HG02885 (cell line): ENCODE data around the gene CADM2.
"Not testable (repeated sequence)": the region's sequence is repeated elsewhere in the genome, so short reads cannot be mapped to it uniquely, and the experiment has no call there.

Source experiments
- ATAC-seq: cut with Tn5 transposase; IDR thresholded peaks from one replicate; pipeline ENCODE4 v1.9.1; 2021; ENCODE audit warnings: mild to moderate bottlenecking; ENCODE audit not compliant: unreplicated experiment, poor library complexity

Gene CADM2

GRCh38 chr3:84958495-84959469 is at the start of gene CADM2:
CADM2 (plus strand) TSS chr3:84958989.
- ATAC-seq = peak; percentile 91

DNA sequence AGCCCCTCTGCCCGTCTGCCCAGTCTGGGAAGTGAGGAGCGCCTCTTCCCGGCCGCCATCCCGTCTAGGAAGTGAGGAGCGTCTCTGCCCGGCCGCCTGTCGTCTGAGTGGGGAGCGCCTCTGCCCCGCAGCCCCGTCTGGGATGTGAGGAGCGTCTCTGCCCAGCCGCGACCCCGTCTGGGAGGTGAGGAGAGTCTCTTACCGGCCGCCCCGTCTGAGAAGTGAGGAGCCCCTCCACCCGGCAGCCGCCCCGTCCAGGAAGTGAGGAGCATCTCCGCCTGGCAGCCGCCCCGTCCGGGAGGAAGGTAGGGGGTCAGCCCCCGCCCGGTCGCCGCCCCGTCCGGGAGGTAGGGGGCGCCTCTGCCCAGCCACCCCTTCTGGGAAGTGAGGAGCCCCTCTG is 40.2 kb upstream of the CADM2 start:
- not testable (repeated sequence) for ATAC-seq

DNA sequence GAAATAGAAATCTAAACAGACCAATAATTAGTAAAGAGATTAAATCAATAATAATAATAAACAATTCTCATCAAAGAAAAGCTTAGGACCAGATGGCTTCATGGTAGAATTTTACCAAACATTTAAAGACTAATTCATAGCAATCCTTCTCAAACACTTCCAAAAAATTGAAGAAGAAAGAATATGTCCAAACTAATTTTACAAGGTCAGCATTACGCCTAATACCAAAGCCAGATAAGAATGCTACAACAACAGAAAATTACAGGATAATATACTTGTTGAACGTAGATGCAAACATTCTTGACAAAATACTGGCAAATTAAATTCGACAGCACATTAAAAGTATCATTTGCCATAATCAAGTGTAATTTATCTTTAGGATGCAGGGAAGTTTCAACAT is 36.1 kb upstream of the CADM2 start:
- ATAC-seq = no peak

DNA sequence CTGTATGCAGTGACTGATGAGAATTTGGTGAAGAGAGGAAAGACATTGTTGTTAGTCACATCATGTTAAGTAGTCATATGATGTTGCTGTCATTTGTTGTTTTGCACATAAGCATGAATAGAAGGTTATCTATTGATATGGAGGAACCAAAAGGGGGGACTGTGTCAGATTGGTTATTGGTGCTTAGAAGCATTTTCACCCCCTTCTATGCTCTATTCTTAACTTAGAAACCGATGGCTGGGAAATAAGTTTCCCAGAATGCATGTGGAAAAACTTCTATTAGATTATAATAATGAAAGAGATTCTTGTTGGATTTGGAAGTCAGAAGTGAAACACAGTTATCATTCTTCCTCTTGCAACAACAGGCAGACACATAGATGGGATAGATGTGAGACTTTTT is 33.2 kb upstream of the CADM2 start:
- no peak for ATAC-seq

GRCh38 chr3:84943379-84943778 is 15.4 kb upstream of the CADM2 start:
- ATAC-seq = no peak

GRCh38 chr3:84946240-84946639 is 12.5 kb upstream of the CADM2 start:
- no peak for ATAC-seq

- ATAC-seq = no peak
Observed at GRCh38 chr3:84959470-84960271, 882 bp downstream of the CADM2 start.

DNA sequence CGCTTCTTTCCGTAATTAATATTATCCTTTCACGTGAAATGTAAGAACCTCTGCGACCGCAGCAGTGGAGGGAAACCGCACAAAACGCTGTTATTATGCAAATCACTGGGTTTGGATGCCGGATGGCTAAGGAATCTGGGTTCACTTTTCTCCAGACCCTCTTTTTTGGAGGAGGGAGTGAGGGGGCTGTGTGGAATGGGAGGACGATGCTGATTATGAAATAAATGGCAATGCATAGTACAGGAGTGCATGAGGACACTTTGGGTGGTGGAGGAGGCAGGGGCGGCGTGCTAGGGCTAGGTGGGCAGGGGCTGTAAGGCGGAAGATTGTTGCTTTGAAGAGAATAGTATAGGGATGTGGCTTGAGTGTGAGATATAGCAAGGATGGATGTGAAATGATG is 1.8 kb downstream of the CADM2 start:
- ATAC-seq = no peak

GRCh38 chr3:84961011-84961410 is 2.2 kb downstream of the CADM2 start:
- ATAC-seq = no peak

- no peak for ATAC-seq
Observed at GRCh38 chr3:84961521-84962255, 2.9 kb downstream of the CADM2 start.

DNA sequence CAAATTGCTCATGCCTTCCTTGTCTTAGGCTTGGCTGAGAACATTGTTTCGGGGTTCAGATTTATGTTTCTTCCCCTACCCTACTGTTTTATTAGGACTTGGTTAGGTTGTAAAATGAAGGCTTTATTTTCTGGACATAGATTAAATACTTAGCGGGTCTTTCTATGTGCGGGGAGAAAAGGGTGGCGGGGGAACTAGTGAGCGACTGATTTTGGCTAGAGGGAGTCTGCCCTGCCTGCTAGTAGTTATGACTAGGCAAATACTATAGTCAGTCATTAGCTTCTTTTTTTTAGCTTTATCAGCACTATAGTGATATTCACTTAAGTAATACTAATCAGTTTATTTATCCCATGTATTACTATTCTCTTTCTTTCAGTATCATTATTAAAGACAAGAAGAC is 3.6 kb downstream of the CADM2 start:
- ATAC-seq = no peak

- ATAC-seq = no peak
Observed at GRCh38 chr3:84963137-84963536, 4.3 kb downstream of the CADM2 start.

- ATAC-seq = peak; percentile 38
Observed at GRCh38 chr3:84965141-84965540, 6.4 kb downstream of the CADM2 start.

DNA sequence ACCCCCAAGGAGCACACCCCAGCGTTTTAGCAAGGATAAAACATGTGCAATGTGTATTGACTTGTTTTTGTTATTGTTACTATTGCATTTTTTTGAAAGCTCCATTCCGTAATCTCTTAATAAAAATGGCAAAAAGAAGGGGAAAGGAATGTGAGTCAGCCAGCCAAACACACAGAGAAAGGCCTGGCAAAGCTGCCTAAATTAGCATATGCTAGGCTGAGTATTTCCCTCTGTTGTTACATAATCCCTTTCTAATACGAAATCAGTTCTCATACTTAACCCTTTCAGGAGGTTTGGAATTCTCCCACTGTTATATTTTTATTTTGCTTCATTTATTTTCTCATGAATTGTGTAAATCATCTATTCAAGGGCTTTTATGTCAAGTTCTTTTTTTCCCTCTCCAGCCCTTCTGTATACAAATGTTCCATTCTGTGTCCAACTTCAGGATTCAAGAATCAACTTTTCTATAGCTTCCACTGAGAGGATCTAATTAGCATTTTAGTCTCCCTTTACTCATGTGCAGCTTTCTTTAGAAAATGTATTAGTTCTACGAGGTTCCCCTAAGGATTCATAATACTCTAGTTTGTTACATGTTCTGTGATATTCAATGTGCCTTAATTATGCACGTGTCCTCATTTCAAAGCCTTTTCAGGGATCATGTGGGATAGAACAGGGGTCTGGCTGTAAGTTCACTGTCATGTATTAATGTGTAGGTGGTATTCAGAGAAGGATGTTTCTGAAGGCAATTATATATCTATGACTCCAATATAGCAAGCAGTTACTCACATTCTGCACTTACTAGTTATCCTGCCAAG is 9.2 kb downstream of the CADM2 start:
- ATAC-seq = no peak

DNA sequence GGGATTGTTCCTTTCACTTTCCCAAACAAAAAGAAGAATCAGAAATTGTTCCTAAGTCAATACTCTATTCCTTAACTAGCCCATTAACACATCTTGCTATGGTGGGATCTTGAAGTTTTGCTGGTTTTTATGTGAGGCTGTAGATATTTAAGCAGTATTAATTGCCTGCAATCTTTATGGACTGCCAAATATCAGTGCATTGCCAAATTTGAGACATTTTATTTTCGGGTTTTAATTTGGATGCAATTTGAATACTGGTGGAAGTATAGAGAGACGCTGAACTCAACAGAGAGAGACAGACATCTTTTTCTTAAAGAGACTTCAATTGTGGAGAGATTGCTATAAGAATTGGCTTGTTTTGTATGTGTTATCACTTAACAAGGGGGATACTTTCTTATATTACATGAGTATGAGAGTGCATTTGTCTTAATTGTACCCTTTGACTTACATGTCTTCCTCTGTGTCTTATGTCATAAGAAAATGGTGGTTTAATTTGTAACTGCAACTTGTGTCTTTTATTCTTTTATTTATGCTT is 10.0 kb downstream of the CADM2 start:
- ATAC-seq = no peak

GRCh38 chr3:84974347-84974746 is 15.6 kb downstream of the CADM2 start:
- no peak for ATAC-seq

GRCh38 chr3:84977021-84977420 is 18.2 kb downstream of the CADM2 start:
- ATAC-seq = no peak

- ATAC-seq = no peak
Observed at GRCh38 chr3:84978843-84979242, 20.1 kb downstream of the CADM2 start.

GRCh38 chr3:84980011-84980410 is 21.2 kb downstream of the CADM2 start:
- ATAC-seq = no peak

GRCh38 chr3:84980456-84980855 is 21.7 kb downstream of the CADM2 start:
- no peak for ATAC-seq
